ENCODE results near the gene FOXJ1.

The FOXJ1 gene

GRCh38 chr17:76160896-76161528, 20.0 kb upstream of the FOXJ1 start:
- no peak for TF ChIP-seq CTCF (conservative IDR thresholded peaks at IDR 0.05; ENCODE audit: control insufficient read depth, insufficient read depth, low read depth, low read length)
- no peak for DNase-seq (ENCODE audit: low read depth)
- H3K4me3 ChIP-seq (ENCODE audit: control insufficient read depth, low read depth, low read length) = no peak overlapping the region

- no peak overlapping the region for H3K4me3 ChIP-seq (ENCODE audit: control insufficient read depth, low read depth, low read length)
- no peak for TF ChIP-seq CTCF (conservative IDR thresholded peaks at IDR 0.05; ENCODE audit: control insufficient read depth, insufficient read depth, low read depth, low read length)
- DNase-seq (ENCODE audit: low read depth) = no peak
Measured at GRCh38 chr17:76159157-76159556, 18.1 kb upstream of the FOXJ1 start.

DNA sequence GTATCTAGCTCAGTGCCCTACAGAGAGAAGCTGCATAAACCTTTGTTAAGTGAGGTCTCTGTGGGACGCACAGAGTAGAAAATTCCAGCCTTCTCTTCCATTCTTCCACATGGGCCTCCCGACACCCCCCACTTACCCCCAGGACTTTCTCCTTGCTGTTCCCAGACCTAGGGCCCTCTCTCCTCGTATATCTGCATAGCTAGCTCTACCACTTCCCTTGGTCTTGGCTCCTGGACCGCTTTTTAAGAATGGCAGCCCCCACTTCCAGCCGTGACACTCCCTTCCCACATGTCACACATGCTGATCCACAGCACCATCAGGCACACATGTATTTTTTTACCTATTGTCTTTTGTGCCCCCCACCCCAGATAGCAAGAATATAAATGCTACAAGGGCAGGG, 16.7 kb upstream of the FOXJ1 start:
- DNase-seq (ENCODE audit: low read depth) = no peak
- no peak for TF ChIP-seq CTCF (conservative IDR thresholded peaks at IDR 0.05; ENCODE audit: control insufficient read depth, insufficient read depth, low read depth, low read length)
- no peak overlapping the region for H3K4me3 ChIP-seq (ENCODE audit: control insufficient read depth, low read depth, low read length)

GRCh38 chr17:76156662-76156991, 15.6 kb upstream of the FOXJ1 start:
- no peak overlapping the region for H3K4me3 ChIP-seq (ENCODE audit: control insufficient read depth, low read depth, low read length)

DNA sequence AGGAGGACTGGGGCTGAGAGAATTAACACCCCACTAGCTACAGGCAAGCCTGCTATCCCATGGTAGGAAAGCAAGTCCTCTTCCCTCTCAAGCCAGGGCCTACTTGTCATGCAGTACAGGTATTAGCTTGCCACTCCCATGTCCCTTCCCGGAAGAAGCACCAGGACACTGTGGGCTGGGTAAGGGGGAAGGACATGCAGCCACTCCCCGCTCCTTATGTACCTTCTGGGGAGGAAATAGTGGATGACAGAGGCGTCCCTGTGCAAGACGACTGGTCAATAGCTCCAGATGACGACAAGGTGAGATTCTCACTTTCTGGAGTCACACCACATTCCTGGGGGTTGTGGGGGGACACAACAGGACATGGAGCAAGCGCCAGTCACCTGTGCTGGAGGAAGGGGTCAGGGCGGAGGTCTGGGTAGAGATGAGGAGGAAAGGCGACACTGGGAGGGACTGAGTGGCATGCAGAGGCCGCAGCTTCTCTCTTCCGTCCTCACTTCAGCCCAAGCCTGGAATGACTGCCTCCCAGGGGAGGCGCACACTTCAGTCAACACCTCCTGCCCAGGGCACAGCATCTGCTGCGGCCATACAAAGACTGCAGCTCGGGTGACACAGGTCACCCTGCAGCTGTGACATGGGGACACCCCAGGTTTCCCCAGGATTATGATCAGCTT, 15.1 kb upstream of the FOXJ1 start:
- H3K4me3 ChIP-seq (ENCODE audit: control insufficient read depth, low read depth, low read length) = no peak overlapping the region
- DNase-seq (ENCODE audit: low read depth) = no peak
- TF ChIP-seq CTCF (conservative IDR thresholded peaks at IDR 0.05; ENCODE audit: control insufficient read depth, insufficient read depth, low read depth, low read length) = no peak

More at GRCh38 chr17:76156662-76156991, 15.6 kb upstream of the FOXJ1 start:
- TF ChIP-seq CTCF (conservative IDR thresholded peaks at IDR 0.05; ENCODE audit: control insufficient read depth, insufficient read depth, low read depth, low read length) = no peak
- DNase-seq (ENCODE audit: low read depth) = no peak

DNA sequence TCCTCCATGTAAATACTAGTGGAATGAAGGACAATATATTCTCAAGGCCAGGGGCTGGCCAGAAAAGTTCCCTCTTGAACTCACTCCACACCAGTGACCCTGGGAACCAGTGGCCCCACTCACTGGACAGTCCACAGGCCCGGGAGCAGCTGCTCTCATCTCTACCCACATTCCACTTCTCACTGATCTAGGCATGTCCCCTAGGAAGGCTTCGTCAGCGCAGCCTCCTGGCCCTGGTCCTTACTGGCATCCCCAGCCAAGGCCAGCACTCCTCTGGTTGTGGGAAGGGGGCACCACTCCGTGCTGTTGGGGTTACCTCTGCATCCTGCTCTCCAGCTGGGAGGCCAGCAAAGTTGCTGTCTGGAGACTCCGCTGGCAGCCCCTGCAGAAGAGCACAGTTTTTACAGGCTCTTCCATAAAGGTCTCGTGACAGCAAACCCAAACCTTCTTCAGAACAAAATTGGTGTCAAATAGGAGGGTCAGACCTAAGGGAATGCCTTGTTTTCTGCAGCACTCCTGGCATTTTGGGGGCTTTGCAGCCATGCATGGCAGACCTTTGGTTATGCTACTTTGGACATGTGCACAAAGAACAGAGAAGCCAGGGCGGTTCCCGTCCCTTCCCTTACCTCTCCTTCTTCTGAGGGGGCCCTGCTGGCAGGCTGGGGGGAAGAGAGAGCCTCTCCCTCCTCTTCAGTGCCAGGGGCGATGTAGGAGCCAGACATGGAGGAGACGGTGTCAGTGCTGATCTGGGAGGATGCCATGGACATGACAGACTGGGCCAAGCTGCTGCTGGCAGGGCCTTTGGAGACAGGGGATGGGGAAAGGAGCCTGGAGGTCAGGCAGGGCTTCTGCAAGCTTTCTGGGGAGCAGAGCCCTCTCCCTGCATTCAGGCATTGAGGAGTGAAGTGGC, 14.1 kb upstream of the FOXJ1 start:
- no peak for TF ChIP-seq CTCF (conservative IDR thresholded peaks at IDR 0.05; ENCODE audit: control insufficient read depth, insufficient read depth, low read depth, low read length)
- H3K4me3 ChIP-seq (ENCODE audit: control insufficient read depth, low read depth, low read length) = no peak overlapping the region
- DNase-seq (ENCODE audit: low read depth) = no peak

Measured in fibroblast of mammary gland (primary cell).